ENCODE data around the gene GLTP.
"Not testable (repeated sequence)": the region's sequence is repeated elsewhere in the genome, so short reads cannot be mapped to it uniquely, and the experiment has no call there.

DNA sequence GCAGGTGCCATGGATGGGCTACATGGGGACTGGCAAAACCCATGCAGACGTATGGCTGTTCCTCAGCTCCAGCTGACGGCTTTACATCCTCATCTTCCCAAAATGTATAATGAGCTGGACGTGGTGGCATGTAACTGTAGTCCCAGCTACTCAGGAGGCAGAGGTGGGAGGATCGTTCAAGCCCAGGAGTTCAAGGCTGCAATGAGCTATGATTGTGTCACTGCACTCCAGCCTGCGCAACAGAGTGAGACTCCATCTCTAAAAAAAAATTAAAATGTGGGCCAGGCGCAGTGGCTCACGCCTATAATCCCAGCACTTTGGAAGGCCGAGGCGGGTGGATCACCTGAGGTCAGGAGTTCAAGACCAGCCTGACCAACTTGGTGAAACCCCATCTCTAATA is 17.9 kb downstream of the GLTP start:
- TF ChIP-seq EZH2 (IDR thresholded peaks at IDR 0.05; ENCODE audit: low read length, unreplicated experiment); CTCF (conservative IDR thresholded peaks at IDR 0.05; ENCODE audit: low read depth, low read length): not testable (repeated sequence)

Data from PC-3 (cell line).